HepG2 (cell line): ENCODE data around the gene FGF1. TPM values are rescaled to one million over a fixed set of nuclear protein-coding genes. Genes with fewer than 3 reads are reported as not detected.

Source experiments
- FOXP1 ChIP-seq, 2 experiments: fragments of 450-650 bp in 1 of 2; IDR thresholded peaks; 2 replicates each; pipeline ENCODE4 v1.6.1; 2017 to 2018; ENCODE audit warnings: antibody characterized with exemption in 1 of 2
- HMG20A ChIP-seq: IDR thresholded peaks from 2 replicates; pipeline ENCODE4 v1.6.1; 2016; ENCODE audit warnings: borderline replicate concordance
- ZKSCAN8 ChIP-seq: IDR thresholded peaks from 2 replicates; pipeline ENCODE4 v1.6.1; 2016; ENCODE audit warnings: borderline replicate concordance, missing genetic modification reagents, missing compliant biosample characterization
- ZNF124 ChIP-seq: sonication (generic); formaldehyde crosslinking; IDR thresholded peaks from 2 replicates; pipeline ENCODE4 v1.4.0; 2020; ENCODE audit warnings: missing genetic modification reagents
- ZNF543 ChIP-seq: sonication (generic); formaldehyde crosslinking; IDR thresholded peaks from 2 replicates; pipeline ENCODE4 v1.4.0; 2020; ENCODE audit warnings: mild to moderate bottlenecking, missing genetic modification reagents
- ZNF781 ChIP-seq: sonication (generic); formaldehyde crosslinking; IDR thresholded peaks from 2 replicates; pipeline ENCODE4 v1.5.1; 2020; ENCODE audit warnings: borderline replicate concordance, mild to moderate bottlenecking, missing genetic modification reagents; ENCODE audit errors: not compliant biosample characterization
- polyA plus RNA-seq, 8 experiments: library from polyadenylated mRNA; depleted of rRNA in 3 of 8; stranded (reverse) in 7 of 8; unstranded in 1 of 8; fragments of >200 nt; fragmentation: Illumina TruSeq in 4 of 8; extraction: Trizol in 4 of 8; gene quantifications; 2 replicates each; pipeline versions ENCODE4 v1.2.1 to v1.2.3, GENCODE V29; 2011 to 2016; ENCODE audit warnings: low read depth in 4 of 8, missing spikeins in 1 of 8, mixed read lengths in 1 of 8; ENCODE audit not compliant: insufficient read depth in 1 of 8
- total RNA-seq, 5 experiments: library from RNA; depleted of rRNA; stranded (reverse); fragments of >200 nt; fragmentation: Illumina TruSeq; extraction: Trizol; gene quantifications; 2 replicates each; pipeline ENCODE4 v1.2.3, GENCODE V29; 2016; ENCODE audit warnings: low read depth in 1 of 5
- TF ChIP-seq, protein P1 (sequence below): sonication (generic); formaldehyde crosslinking; IDR thresholded peaks from 2 replicates; pipeline ENCODE4 v1.4.0; 2020; ENCODE audit warnings: missing genetic modification reagents
- TF ChIP-seq, protein P2 (sequence below): sonication (generic); formaldehyde crosslinking; IDR thresholded peaks from 2 replicates; pipeline ENCODE4 v1.5.1; 2020; ENCODE audit warnings: mild to moderate bottlenecking, missing genetic modification reagents, moderate library complexity
- TF ChIP-seq, protein P3 (sequence below): sonication (generic); formaldehyde crosslinking; IDR thresholded peaks from 2 replicates; pipeline ENCODE4 v1.4.0; 2020; ENCODE audit warnings: missing genetic modification reagents
- TF ChIP-seq, protein P4 (sequence below): IDR thresholded peaks from 2 replicates; pipeline ENCODE4 v1.6.1; 2016; ENCODE audit warnings: missing compliant biosample characterization, missing genetic modification reagents, borderline replicate concordance
- TF ChIP-seq, protein P5 (sequence below), 2 experiments: sonication (generic) in 1 of 2; formaldehyde crosslinking in 1 of 2; IDR thresholded peaks; 2 replicates each; pipeline versions ENCODE4 v1.4.0 to v1.6.1; 2018 to 2020; ENCODE audit warnings: missing genetic modification reagents in 2 of 2, borderline replicate concordance in 1 of 2, low read depth in 1 of 2, mild to moderate bottlenecking in 1 of 2, missing biosample characterization in 1 of 2
- TF ChIP-seq, protein P6 (sequence below): IDR thresholded peaks from 2 replicates; pipeline ENCODE4 v1.6.1; 2016

FGF1 gene
- total and polyA plus RNA-seq, 2 of the 13 experiments (the other 11 are each of a cell fraction or from before 2014, with no cell fraction given): not detected

DNA sequence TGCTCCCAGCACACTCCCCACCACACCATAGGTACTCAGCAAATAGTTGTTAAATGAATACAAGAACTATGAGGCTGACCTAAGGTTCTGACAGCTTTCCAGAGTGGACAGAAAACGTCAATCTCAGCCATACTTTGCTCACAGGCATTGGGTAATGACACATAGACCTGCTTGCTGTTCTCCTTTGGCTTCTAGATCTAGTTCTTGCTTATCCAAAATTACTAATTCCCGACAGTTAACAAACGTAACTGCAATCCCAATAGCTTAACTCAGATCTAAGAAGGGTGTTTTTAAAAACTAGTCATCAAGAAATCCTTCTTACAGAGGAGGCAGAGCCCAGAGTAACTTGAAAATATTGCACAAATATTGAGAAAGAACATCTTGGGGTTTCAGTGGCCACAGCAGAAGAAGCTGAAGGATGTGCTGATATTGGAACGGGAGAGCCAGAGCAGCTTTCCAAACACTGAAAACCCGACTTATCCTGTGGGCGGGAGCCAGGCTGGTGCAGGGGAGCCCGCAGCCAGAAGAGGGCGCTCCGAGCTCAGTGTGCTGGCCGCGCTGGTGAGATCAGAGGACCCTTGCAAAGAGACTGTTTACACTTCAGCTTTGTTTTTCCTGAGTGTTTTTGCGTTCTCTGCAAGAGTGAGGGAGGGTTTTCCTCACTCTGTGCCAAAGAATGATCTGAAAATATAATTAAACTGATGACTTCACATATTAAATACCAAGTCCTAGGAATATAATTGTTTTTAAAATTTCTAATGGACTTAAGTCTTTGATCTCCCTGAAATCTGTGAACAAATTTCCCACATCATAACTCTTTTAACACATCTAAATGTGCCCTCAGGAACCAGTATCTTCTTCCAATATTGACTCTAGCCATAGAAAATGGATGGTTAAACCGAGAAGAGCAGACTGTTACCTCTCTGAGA, 30.3 kb downstream of the FGF1 start (continued):
- TF ChIP-seq HMG20A (0 out of 2 replicates have a peak, but pooled peaks have one; percentile 11), ZKSCAN8 (0 out of 2 replicates have a peak, but pooled peaks have one; percentile 34), ZNF781 (peak; percentile 58), ZNF124 (0 out of 2 replicates have a peak, but pooled peaks have one; percentile 34), ZNF543 (CRISPR knock-in tag) (no peak), FOXP1 (IDR thresholded peaks at IDR 0.05) (no peak), FOXP1 (CRISPR knock-in tag; IDR thresholded peaks at IDR 0.05) (peak; percentile 45; the same call in 1 of the 2 replicates)
- TF ChIP-seq, protein P1, sequence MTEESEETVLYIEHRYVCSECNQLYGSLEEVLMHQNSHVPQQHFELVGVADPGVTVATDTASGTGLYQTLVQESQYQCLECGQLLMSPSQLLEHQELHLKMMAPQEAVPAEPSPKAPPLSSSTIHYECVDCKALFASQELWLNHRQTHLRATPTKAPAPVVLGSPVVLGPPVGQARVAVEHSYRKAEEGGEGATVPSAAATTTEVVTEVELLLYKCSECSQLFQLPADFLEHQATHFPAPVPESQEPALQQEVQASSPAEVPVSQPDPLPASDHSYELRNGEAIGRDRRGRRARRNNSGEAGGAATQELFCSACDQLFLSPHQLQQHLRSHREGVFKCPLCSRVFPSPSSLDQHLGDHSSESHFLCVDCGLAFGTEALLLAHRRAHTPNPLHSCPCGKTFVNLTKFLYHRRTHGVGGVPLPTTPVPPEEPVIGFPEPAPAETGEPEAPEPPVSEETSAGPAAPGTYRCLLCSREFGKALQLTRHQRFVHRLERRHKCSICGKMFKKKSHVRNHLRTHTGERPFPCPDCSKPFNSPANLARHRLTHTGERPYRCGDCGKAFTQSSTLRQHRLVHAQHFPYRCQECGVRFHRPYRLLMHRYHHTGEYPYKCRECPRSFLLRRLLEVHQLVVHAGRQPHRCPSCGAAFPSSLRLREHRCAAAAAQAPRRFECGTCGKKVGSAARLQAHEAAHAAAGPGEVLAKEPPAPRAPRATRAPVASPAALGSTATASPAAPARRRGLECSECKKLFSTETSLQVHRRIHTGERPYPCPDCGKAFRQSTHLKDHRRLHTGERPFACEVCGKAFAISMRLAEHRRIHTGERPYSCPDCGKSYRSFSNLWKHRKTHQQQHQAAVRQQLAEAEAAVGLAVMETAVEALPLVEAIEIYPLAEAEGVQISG: 0 out of 2 replicates have a peak, but pooled peaks have one; percentile 25
- TF ChIP-seq, protein P2, sequence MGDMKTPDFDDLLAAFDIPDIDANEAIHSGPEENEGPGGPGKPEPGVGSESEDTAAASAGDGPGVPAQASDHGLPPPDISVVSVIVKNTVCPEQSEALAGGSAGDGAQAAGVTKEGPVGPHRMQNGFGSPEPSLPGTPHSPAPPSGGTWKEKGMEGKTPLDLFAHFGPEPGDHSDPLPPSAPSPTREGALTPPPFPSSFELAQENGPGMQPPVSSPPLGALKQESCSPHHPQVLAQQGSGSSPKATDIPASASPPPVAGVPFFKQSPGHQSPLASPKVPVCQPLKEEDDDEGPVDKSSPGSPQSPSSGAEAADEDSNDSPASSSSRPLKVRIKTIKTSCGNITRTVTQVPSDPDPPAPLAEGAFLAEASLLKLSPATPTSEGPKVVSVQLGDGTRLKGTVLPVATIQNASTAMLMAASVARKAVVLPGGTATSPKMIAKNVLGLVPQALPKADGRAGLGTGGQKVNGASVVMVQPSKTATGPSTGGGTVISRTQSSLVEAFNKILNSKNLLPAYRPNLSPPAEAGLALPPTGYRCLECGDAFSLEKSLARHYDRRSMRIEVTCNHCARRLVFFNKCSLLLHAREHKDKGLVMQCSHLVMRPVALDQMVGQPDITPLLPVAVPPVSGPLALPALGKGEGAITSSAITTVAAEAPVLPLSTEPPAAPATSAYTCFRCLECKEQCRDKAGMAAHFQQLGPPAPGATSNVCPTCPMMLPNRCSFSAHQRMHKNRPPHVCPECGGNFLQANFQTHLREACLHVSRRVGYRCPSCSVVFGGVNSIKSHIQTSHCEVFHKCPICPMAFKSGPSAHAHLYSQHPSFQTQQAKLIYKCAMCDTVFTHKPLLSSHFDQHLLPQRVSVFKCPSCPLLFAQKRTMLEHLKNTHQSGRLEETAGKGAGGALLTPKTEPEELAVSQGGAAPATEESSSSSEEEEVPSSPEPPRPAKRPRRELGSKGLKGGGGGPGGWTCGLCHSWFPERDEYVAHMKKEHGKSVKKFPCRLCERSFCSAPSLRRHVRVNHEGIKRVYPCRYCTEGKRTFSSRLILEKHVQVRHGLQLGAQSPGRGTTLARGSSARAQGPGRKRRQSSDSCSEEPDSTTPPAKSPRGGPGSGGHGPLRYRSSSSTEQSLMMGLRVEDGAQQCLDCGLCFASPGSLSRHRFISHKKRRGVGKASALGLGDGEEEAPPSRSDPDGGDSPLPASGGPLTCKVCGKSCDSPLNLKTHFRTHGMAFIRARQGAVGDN (CRISPR knock-in tag): peak; percentile 47
- TF ChIP-seq, protein P3, sequence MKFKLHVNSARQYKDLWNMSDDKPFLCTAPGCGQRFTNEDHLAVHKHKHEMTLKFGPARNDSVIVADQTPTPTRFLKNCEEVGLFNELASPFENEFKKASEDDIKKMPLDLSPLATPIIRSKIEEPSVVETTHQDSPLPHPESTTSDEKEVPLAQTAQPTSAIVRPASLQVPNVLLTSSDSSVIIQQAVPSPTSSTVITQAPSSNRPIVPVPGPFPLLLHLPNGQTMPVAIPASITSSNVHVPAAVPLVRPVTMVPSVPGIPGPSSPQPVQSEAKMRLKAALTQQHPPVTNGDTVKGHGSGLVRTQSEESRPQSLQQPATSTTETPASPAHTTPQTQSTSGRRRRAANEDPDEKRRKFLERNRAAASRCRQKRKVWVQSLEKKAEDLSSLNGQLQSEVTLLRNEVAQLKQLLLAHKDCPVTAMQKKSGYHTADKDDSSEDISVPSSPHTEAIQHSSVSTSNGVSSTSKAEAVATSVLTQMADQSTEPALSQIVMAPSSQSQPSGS (CRISPR knock-in tag): 0 out of 2 replicates have a peak, but pooled peaks have one; percentile 28
- TF ChIP-seq, protein P4, sequence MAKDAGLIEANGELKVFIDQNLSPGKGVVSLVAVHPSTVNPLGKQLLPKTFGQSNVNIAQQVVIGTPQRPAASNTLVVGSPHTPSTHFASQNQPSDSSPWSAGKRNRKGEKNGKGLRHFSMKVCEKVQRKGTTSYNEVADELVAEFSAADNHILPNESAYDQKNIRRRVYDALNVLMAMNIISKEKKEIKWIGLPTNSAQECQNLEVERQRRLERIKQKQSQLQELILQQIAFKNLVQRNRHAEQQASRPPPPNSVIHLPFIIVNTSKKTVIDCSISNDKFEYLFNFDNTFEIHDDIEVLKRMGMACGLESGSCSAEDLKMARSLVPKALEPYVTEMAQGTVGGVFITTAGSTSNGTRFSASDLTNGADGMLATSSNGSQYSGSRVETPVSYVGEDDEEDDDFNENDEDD (CRISPR knock-in tag): no peak
- TF ChIP-seq, protein P5, sequence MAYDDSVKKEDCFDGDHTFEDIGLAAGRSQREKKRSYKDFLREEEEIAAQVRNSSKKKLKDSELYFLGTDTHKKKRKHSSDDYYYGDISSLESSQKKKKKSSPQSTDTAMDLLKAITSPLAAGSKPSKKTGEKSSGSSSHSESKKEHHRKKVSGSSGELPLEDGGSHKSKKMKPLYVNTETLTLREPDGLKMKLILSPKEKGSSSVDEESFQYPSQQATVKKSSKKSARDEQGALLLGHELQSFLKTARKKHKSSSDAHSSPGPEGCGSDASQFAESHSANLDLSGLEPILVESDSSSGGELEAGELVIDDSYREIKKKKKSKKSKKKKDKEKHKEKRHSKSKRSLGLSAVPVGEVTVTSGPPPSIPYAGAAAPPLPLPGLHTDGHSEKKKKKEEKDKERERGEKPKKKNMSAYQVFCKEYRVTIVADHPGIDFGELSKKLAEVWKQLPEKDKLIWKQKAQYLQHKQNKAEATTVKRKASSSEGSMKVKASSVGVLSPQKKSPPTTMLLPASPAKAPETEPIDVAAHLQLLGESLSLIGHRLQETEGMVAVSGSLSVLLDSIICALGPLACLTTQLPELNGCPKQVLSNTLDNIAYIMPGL (CRISPR knock-in tag; IDR thresholded peaks at IDR 0.05; ENCODE audit: borderline replicate concordance in 1 of 2, low read depth in 1 of 2): peak in 1 of 2 experiments; percentile 82; a peak in 2 of 4 replicates
- TF ChIP-seq, protein P6, sequence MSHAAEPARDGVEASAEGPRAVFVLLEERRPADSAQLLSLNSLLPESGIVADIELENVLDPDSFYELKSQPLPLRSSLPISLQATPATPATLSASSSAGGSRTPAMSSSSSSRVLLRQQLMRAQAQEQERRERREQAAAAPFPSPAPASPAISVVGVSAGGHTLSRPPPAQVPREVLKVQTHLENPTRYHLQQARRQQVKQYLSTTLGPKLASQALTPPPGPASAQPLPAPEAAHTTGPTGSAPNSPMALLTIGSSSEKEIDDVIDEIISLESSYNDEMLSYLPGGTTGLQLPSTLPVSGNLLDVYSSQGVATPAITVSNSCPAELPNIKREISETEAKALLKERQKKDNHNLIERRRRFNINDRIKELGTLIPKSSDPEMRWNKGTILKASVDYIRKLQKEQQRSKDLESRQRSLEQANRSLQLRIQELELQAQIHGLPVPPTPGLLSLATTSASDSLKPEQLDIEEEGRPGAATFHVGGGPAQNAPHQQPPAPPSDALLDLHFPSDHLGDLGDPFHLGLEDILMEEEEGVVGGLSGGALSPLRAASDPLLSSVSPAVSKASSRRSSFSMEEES (CRISPR knock-in tag): peak; percentile 25; the same call in 1 of the 2 replicates
